ENCODE data around the gene GSTP1.

Gene GSTP1

GRCh38 chr11:67605231-67606011 is 21.8 kb downstream of the GSTP1 start:
- H3K36me3 ChIP-seq (ENCODE audit: control insufficient read depth in 1 of 2, insufficient read depth in 2 of 2, low read depth in 1 of 2, low read length in 2 of 2): peaks cover 15 to 22% of the 10 kb centered on the region in 2 experiments

GRCh38 chr11:67606093-67606491 is 22.5 kb downstream of the GSTP1 start:
- Histone ChIP-seq H4K91ac (ENCODE audit: low read length) (no peak overlapping the region), H2BK5ac (ENCODE audit: low read depth, low read length, poor library complexity, severe bottlenecking) (no peak overlapping the region), H4K8ac (ENCODE audit: low read length) (peak overlapping the region; percentile 29), H3K4me1 (ENCODE audit: control insufficient read depth, insufficient read depth, low read depth, low read length) (peaks cover 11% of the 10 kb centered on the region), H3K9me3 (ENCODE audit: control insufficient read depth, low read length) (peaks cover 3% of the 10 kb centered on the region), H2BK120ac (ENCODE audit: low read depth, low read length) (no peak overlapping the region), H2BK12ac (ENCODE audit: low read length in 2 of 2) (no peak overlapping the region), H3K27ac (ENCODE audit: low read length, poor library complexity, severe bottlenecking) (no peak overlapping the region), H3K18ac (ENCODE audit: low read depth in 1 of 2, low read length in 2 of 2) (peak overlapping the region in 1 of 2 experiments; percentile 1), H3K23ac (ENCODE audit: low read length in 2 of 2) (no peak overlapping the region), H3K4me2 (ENCODE audit: low read length, poor library complexity, severe bottlenecking) (peak overlapping the region; percentile 87), H2AK5ac (ENCODE audit: low read length, severe bottlenecking) (no peak overlapping the region), H3K27me3 (ENCODE audit: control insufficient read depth in 1 of 2, insufficient read depth in 1 of 2, low read length in 2 of 2) (peaks cover 2 to 3% of the 10 kb centered on the region in 2 experiments), H3K14ac (ENCODE audit: low read length in 2 of 2) (no peak overlapping the region), H3K9ac (ENCODE audit: low read length) (peak overlapping the region; percentile 98), H2BK15ac (ENCODE audit: low read depth, poor library complexity, severe bottlenecking) (no peak overlapping the region), H3K4me3 (ENCODE audit: insufficient read depth in 1 of 2, low read depth in 1 of 2, low read length in 2 of 2) (peak overlapping the region; percentile 56 to 98), H3K36me3 (ENCODE audit: control insufficient read depth in 1 of 2, insufficient read depth in 2 of 2, low read depth in 1 of 2, low read length in 2 of 2) (peaks cover 22 to 28% of the 10 kb centered on the region in 2 experiments), H3K4ac (ENCODE audit: low read depth in 1 of 2, low read length in 2 of 2) (peak overlapping the region in 1 of 2 experiments; percentile 19), H3K79me1 (replicated peaks; ENCODE audit: low read length, poor library complexity, severe bottlenecking) (peaks cover 29% of the 10 kb centered on the region), H2AFZ (ENCODE audit: low read depth, low read length) (peak overlapping the region; percentile 97)
- 63% methylated on average over 17 of the region's 17 CpGs for WGBS
- DNase-seq: no peak

More at GRCh38 chr11:67605231-67606011, 21.8 kb downstream of the GSTP1 start:
- H2AK5ac ChIP-seq (ENCODE audit: low read length, severe bottlenecking): no peak overlapping the region
- H3K4me3 ChIP-seq (ENCODE audit: insufficient read depth in 1 of 2, low read depth in 1 of 2, low read length in 2 of 2): no peak overlapping the region
- no peak overlapping the region for H3K27ac ChIP-seq (ENCODE audit: low read length, poor library complexity, severe bottlenecking)
- peaks cover 6 to 8% of the 10 kb centered on the region in 2 experiments for H3K27me3 ChIP-seq (ENCODE audit: control insufficient read depth in 1 of 2, insufficient read depth in 1 of 2, low read length in 2 of 2)
- no peak overlapping the region for H3K23ac ChIP-seq (ENCODE audit: low read length in 2 of 2)
- no peak overlapping the region for H3K18ac ChIP-seq (ENCODE audit: low read depth in 1 of 2, low read length in 2 of 2)
- no peak overlapping the region for H3K4me2 ChIP-seq (ENCODE audit: low read length, poor library complexity, severe bottlenecking)
- H3K4me1 ChIP-seq (ENCODE audit: control insufficient read depth, insufficient read depth, low read depth, low read length): peaks cover 11% of the 10 kb centered on the region
- H2BK12ac ChIP-seq (ENCODE audit: low read length in 2 of 2): no peak overlapping the region
- peaks cover 3% of the 10 kb centered on the region for H3K9me3 ChIP-seq (ENCODE audit: control insufficient read depth, low read length)
- peaks cover 26% of the 10 kb centered on the region for H3K79me1 ChIP-seq (replicated peaks; ENCODE audit: low read length, poor library complexity, severe bottlenecking)
- no peak overlapping the region for H3K4ac ChIP-seq (ENCODE audit: low read depth in 1 of 2, low read length in 2 of 2)
- no peak overlapping the region for H3K9ac ChIP-seq (ENCODE audit: low read length)
- DNase-seq: no peak
- H4K8ac ChIP-seq (ENCODE audit: low read length): no peak overlapping the region
- H2BK5ac ChIP-seq (ENCODE audit: low read depth, low read length, poor library complexity, severe bottlenecking): no peak overlapping the region
- H2BK120ac ChIP-seq (ENCODE audit: low read depth, low read length): no peak overlapping the region
- H2BK15ac ChIP-seq (ENCODE audit: low read depth, poor library complexity, severe bottlenecking): no peak overlapping the region
- WGBS: 74% methylated on average over 9 of the region's 11 CpGs
- H4K91ac ChIP-seq (ENCODE audit: low read length): no peak overlapping the region
- H3K14ac ChIP-seq (ENCODE audit: low read length in 2 of 2): no peak overlapping the region
- no peak overlapping the region for H2AFZ ChIP-seq (ENCODE audit: low read depth, low read length)

- Histone ChIP-seq H3K18ac (ENCODE audit: low read depth in 1 of 2, low read length in 2 of 2) (peak within 1 kb of the TSS; percentile 34 to 97), H3K4me3 (ENCODE audit: insufficient read depth in 1 of 2, low read depth in 1 of 2, low read length in 2 of 2) (peak within 1 kb of the TSS; percentile 98), H3K9me3 (ENCODE audit: control insufficient read depth, low read length) (peaks cover 3% of the 10 kb centered on the region), H4K91ac (ENCODE audit: low read length) (peak within 1 kb of the TSS; percentile 95), H3K79me1 (replicated peaks; ENCODE audit: low read length, poor library complexity, severe bottlenecking) (peaks cover 34% of the 10 kb centered on the region), H3K4me2 (ENCODE audit: low read length, poor library complexity, severe bottlenecking) (peak within 1 kb of the TSS; percentile 87), H2BK120ac (ENCODE audit: low read depth, low read length) (no peak within 1 kb of the TSS), H3K4ac (ENCODE audit: low read depth in 1 of 2, low read length in 2 of 2) (peak within 1 kb of the TSS; percentile 85 to 91), H3K9ac (ENCODE audit: low read length) (peak within 1 kb of the TSS; percentile 98), H3K27me3 (ENCODE audit: control insufficient read depth in 1 of 2, insufficient read depth in 1 of 2, low read length in 2 of 2) (peaks cover 0 to 3% of the 10 kb centered on the region in 2 experiments), H2AFZ (ENCODE audit: low read depth, low read length) (peak within 1 kb of the TSS; percentile 97), H2BK12ac (ENCODE audit: low read length in 2 of 2) (no peak within 1 kb of the TSS), H2BK5ac (ENCODE audit: low read depth, low read length, poor library complexity, severe bottlenecking) (no peak within 1 kb of the TSS), H3K27ac (ENCODE audit: low read length, poor library complexity, severe bottlenecking) (no peak within 1 kb of the TSS), H3K23ac (ENCODE audit: low read length in 2 of 2) (no peak within 1 kb of the TSS), H2AK5ac (ENCODE audit: low read length, severe bottlenecking) (no peak within 1 kb of the TSS), H2BK15ac (ENCODE audit: low read depth, poor library complexity, severe bottlenecking) (no peak within 1 kb of the TSS), H3K36me3 (ENCODE audit: control insufficient read depth in 1 of 2, insufficient read depth in 2 of 2, low read depth in 1 of 2, low read length in 2 of 2) (peaks cover 28 to 32% of the 10 kb centered on the region in 2 experiments), H3K4me1 (ENCODE audit: control insufficient read depth, insufficient read depth, low read depth, low read length) (peaks cover 11% of the 10 kb centered on the region), H4K8ac (ENCODE audit: low read length) (peak within 1 kb of the TSS; percentile 74), H3K14ac (ENCODE audit: low read length in 2 of 2) (peak within 1 kb of the TSS in 1 of 2 experiments; percentile 98)
- peak; percentile 92 for DNase-seq
- 4% methylated on average over 68 of the region's 69 CpGs for WGBS
These were observed 23.1 kb downstream of the GSTP1 start, which contains the start of gene NDUFV1 for GRCh38 chr11:67606492-67607295. Gene NDUFV1 (plus strand): TSS chr11:67606936. CDS start chr11:67607005, 69 bp downstream.

DNA sequence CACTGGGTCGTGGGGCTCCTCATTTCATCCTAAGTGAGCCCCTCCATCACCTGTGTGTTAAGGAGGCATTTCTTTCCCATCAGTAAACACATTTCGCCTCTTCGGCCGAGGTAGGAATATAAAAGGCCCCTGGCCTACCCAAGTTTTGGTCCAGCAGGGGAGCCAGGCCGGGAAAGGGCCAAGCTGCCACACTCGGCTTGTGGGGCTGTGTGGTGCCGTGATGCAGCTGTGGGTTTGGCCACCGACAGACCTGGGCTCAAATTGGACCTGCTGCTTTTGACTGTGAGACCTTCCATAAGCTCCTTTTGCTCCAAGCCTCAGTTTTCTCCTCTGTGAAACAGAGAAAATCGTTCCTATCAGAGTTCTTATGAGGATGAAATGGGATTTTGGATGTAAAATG is 23.9 kb downstream of the GSTP1 start:
- H3K79me1 ChIP-seq (replicated peaks; ENCODE audit: low read length, poor library complexity, severe bottlenecking): peaks cover 35% of the 10 kb centered on the region
- no peak overlapping the region for H4K91ac ChIP-seq (ENCODE audit: low read length)
- no peak overlapping the region for H3K23ac ChIP-seq (ENCODE audit: low read length in 2 of 2)
- peaks cover 0 to 3% of the 10 kb centered on the region in 2 experiments for H3K27me3 ChIP-seq (ENCODE audit: control insufficient read depth in 1 of 2, insufficient read depth in 1 of 2, low read length in 2 of 2)
- no peak overlapping the region for H2BK12ac ChIP-seq (ENCODE audit: low read length in 2 of 2)
- H3K4me1 ChIP-seq (ENCODE audit: control insufficient read depth, insufficient read depth, low read depth, low read length): peaks cover 11% of the 10 kb centered on the region
- H3K4me3 ChIP-seq (ENCODE audit: insufficient read depth in 1 of 2, low read depth in 1 of 2, low read length in 2 of 2): peak overlapping the region; percentile 98
- no peak overlapping the region for H2BK5ac ChIP-seq (ENCODE audit: low read depth, low read length, poor library complexity, severe bottlenecking)
- no peak overlapping the region for H2BK15ac ChIP-seq (ENCODE audit: low read depth, poor library complexity, severe bottlenecking)
- H2AK5ac ChIP-seq (ENCODE audit: low read length, severe bottlenecking): no peak overlapping the region
- no peak overlapping the region for H2AFZ ChIP-seq (ENCODE audit: low read depth, low read length)
- H3K4me2 ChIP-seq (ENCODE audit: low read length, poor library complexity, severe bottlenecking): peak overlapping the region; percentile 48
- peak overlapping the region; percentile 74 for H4K8ac ChIP-seq (ENCODE audit: low read length)
- no peak overlapping the region for H3K14ac ChIP-seq (ENCODE audit: low read length in 2 of 2)
- H3K36me3 ChIP-seq (ENCODE audit: control insufficient read depth in 1 of 2, insufficient read depth in 2 of 2, low read depth in 1 of 2, low read length in 2 of 2): peaks cover 36 to 40% of the 10 kb centered on the region in 2 experiments
- WGBS: 79% methylated on average over 8 of the region's 9 CpGs
- no peak for DNase-seq
- no peak overlapping the region for H2BK120ac ChIP-seq (ENCODE audit: low read depth, low read length)
- no peak overlapping the region for H3K4ac ChIP-seq (ENCODE audit: low read depth in 1 of 2, low read length in 2 of 2)
- peak overlapping the region; percentile 98 for H3K9ac ChIP-seq (ENCODE audit: low read length)
- H3K27ac ChIP-seq (ENCODE audit: low read length, poor library complexity, severe bottlenecking): no peak overlapping the region
- H3K9me3 ChIP-seq (ENCODE audit: control insufficient read depth, low read length): peaks cover 3% of the 10 kb centered on the region
- no peak overlapping the region for H3K18ac ChIP-seq (ENCODE audit: low read depth in 1 of 2, low read length in 2 of 2)
